ENCODE measurements around the gene TNFRSF8.

Gene TNFRSF8

DNA sequence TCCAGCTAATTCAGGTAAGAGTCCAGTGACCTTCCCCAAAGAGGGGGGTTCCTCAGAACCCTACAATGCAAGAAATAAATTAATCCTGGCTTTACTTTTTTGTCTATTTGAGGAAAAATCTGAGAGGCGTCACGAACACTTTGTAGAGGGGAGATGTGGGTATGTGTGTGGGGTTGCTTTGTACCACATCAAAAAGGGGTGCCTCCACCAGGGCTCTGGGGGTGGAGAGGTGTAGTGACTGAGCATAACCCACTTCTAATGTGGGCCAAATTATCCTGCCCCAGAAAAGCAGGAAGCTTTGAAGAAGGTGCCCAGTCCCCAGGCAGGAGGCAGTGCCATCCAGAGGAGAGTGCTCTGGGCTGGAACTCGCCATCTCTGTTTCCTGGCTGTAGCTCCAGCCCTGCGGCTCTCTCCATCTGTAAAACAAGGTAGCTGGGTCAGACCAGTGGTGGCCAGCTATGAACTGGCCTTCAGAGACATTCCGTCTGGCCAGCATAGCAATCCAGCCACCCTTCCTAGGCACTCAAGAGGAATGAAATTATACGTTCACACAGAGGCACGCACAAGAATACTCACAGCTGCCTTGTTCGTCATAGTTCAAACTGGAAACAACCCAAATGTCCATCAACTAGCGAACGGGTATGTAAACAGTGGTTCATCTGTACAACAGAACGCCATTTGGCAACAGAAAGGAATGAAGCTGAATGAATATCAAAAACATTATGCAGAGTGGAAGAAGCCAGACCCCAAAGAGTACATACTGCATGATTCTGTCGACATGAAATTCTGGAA lies 58.3 kb downstream of the TNFRSF8 start:
- peak; percentile 53 for DNase-seq

DNA sequence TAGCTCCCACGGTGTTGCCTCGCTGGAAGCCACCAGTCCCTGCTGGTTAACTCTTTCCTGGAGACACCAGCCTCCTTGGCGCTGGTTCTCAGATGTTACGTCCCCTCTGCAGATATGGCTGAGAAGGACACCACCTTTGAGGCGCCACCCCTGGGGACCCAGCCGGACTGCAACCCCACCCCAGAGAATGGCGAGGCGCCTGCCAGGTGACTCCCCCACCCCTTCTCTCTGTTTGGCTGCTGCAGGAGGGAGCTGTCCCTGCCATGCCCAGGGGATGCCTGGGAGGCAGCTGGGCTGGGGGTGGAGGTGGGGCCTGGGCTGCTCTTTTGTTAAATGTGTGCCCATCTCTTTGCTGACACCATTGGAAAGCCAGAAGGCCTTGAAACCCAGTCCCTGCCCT lies 60.1 kb downstream of the TNFRSF8 start:
- no peak for DNase-seq

DNA sequence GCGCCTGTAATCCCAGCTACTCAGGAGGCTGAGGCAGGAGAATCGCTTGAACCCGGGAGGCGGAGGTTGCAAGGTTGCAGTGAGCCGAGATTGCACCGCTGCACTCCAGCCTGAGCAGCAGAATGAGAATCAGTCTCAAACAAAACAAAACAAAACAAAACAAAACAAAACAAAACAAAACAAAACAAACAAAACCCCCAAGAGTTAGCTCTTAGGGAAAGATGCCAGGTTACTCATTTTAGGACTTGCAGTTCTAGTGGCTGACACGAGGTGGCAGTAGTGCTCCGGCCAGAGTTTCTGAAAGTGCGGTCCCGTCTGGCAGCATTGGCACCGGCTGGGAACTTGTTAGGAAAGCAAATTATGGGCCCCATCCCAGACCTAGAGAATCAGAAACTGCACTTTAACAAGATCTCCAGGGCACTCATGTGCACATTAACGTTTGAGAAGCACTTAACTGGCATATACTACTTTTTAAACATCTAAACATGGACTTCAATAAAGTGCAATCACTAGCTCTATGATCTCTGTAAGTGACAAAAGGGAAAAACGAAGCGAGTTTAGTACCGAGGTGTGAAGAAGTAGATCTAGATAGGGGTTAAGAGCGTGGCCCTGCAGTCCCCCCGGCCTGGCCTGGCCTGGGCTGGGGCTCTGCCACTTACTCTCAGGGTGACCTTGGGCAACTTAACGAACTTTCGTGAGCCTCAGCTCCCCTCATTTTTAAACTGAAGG lies 61.8 kb downstream of the TNFRSF8 start:
- peak; percentile 61 for DNase-seq

DNA sequence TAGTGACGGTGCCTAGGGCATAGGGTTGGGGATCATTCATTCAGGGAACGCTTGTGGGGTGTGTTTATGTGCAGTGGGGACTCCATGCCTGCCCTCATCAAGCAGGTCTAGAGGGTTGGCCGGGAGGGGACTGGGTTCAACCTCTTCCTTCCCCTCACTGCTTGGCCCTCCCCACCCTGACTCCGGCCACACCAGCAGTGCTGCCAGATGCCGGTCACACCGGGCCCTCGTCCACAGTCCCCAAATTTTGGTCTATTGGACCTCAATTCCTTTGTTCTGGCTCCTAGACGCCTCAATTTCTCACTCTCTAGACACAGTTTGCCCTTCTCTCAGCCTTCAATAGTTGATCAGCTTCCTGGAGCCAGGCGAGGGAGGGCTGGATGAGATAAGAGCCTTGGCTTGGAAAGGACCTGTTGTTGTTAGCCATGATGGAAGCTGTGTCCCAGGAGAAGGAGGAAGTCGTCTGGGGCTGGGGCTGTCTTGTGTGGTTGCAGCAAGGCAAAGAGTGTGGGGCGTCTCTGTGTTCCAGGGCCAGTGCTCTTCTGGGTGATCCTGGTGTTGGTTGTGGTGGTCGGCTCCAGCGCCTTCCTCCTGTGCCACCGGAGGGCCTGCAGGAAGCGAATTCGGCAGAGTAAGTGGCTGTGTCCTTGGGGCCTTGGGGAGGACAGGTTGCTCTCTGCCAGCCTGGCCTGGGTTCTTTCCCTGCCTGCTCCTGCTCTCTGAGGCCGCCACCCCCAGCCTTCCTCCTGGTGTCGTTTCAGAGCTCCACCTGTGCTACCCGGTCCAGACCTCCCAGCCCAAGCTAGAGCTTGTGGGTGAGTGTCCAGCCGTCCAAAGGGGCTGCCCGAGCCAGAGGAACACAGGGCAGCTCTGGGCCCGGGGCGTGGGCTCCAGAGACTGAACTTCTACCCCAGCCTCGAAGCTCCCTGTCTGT lies 62.6 kb downstream of the TNFRSF8 start:
- no peak for DNase-seq

DNA sequence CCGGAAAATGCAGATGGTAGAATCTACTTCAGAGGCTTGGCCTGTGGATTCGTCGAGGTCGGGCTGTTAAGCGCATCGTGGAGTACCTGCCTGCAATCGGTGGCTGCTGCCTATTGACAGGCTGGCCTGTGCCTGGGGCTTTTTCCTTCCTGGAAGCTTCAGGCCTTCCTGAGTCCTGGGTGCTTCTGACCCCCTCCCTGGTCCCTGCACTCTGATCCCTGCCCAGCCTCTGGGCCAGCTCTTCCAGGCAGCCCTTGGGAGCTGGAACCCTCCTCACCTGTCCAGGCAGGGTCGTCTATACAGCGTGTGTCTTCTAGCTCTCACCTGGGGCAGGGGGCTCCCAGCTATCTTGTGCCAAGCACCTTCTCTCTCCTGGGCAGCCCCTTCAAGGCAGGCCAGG lies 63.7 kb downstream of the TNFRSF8 start:
- no peak for DNase-seq

DNA sequence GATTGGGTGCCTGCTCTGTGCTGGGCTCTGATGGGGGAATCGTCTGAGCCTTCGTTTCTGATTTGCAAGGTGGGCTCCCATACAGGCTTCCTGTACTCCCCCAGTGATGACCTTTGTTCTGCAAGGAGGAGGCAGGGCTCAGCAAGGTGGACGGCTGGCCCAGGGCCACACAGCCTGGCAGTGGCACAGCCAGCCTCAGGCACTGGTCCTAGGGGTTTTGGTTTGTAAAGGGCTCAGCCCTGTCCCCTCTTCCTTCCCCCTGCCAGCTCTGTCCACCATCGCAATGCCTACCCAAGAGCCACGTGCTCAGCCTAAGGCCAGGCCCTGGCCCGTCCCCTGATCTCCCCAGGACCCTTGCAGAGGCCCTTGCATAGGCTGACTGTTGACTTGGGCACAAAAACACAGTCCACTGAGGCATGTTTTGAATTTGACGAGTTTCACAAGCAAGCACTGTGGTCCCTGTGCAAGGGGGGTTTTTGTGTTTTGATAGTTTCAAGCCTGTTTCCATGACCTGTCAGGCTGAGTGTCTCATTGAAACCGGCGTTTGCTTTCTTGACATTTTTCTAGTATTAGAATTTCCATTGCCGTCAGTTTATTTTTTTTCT lies 64.2 kb downstream of the TNFRSF8 start:
- DNase-seq, result no peak

DNA sequence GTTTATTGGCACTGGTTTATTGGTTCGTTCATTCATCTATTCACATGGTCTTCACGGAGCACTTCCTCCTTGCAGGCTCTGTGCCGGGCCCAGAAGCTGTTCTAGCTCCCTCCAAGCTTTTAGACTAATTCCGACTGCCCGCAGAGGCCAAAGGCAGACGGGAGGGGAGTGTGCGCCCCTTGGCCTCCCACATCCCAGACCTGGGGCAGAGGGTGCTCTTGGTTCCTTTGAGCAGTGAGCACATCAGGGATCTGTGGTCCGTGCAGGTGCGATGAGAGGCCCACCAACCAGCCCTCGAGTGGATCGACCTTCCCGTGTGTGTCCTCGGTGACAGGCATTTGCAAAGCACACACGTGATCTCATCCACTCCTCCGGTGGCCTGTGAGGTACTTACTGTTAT lies 65.0 kb downstream of the TNFRSF8 start:
- no peak for DNase-seq

DNA sequence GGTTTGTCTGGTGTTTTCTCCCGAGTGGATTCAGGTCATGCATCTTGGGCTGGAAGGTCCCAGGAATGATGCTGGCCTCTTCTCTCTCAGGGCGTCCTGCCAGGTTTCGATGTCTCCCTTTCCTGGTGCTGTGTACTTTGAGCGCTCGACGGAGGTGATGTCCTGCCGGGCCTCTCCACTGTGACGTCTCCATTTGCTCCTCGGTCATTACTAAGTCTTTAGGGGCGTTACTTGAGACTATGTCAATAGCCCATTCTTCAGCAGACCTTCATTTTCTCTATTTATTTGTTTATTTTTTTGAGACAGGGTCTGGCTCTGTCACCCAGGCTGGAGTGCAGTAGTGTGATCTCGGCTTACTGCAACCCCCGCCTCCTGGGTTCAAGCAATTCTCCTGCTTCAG lies 66.5 kb downstream of the TNFRSF8 start:
- no peak for DNase-seq

DNA sequence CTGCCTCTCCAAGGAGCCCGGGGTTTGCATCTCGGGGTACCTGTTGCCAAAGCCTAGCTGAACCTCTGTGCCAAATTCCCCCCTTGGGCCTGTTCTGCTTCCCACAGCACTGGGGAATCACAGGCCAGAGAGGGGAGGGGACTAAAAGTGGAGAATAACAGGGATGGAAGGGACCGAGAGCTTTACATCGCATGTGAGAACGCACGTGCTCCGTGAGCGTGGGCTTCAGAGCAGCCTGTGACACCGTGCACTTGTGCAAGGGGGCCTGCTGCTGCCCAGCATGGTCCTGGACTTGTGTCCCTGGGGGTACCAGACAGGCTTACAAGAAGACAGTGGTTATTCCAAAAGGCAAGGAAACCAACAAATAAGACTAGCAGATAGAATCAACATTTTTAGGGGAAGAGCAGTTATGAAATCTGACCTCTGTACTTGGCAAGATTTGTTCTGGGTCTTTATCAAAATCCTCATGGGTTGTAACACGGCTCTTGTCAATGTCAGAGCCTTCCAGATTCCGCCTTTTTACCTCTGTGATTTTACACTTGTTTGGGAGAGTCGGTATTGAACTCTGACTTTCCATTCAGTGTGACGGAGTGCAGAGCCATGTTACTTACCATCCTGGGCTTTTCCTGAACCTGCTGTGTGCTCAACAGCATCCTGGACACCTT lies 67.5 kb downstream of the TNFRSF8 start:
- no peak for DNase-seq

DNA sequence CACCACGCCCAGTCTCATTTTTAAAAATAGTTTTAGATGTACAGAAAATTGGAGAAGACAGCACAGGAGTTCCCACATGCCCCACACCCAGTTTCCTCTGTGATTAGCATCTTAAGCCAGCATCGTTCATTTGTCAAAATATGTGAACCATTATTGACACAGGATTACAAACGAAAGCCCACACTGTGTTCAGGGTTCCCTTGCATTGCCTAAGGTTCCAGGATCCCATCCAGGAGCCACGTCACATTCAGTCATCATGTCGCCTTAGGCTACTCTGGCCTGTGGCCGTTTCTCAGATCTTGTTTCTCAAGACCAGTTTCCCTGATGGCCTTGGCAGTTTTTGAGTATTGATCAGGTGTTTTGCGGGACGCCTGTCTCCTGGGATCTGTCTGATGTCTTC lies 69.0 kb downstream of the TNFRSF8 start:
- peak; percentile 21 for DNase-seq

DNA sequence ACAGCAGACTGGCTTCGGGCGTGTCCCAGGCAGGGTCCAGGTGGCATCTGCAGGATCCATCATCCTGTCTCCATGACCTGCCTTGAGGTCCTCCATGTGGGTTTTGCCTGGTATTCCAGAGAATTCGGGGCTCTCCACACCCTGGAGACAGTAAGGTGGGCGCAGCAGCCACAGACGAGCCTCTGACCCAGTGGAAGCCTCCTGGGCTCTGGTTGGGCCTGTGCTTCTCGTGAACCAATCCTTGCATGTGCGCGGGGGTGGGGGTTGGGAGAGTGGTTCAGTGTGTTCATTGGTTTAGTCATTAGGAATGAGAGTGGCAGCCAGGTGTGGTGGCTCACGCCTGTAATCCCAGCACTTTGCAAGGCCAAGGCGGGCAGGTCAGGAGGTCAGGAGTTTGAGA lies 71.6 kb downstream of the TNFRSF8 start:
- DNase-seq, result no peak

DNA sequence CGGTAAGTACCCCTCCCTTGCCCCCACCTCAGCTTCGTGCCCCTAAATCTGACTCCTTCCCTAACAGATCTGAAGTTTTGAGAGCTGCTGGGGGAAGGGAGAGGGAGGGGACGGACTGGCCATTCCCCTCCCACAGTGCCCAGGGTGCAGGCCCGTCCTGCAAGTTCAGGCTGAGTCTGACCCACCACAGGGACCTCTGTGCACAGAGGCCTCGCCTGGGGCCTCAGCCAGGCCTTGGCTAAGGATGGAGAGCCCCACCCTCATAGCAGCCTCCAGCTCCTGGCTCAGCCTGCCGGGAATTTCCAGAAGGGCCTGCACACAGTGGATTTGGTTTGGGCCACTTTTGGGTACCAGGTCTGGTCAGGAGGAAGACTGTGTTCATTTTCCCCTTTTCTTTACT lies 72.5 kb downstream of the TNFRSF8 start:
- no peak for DNase-seq

DNA sequence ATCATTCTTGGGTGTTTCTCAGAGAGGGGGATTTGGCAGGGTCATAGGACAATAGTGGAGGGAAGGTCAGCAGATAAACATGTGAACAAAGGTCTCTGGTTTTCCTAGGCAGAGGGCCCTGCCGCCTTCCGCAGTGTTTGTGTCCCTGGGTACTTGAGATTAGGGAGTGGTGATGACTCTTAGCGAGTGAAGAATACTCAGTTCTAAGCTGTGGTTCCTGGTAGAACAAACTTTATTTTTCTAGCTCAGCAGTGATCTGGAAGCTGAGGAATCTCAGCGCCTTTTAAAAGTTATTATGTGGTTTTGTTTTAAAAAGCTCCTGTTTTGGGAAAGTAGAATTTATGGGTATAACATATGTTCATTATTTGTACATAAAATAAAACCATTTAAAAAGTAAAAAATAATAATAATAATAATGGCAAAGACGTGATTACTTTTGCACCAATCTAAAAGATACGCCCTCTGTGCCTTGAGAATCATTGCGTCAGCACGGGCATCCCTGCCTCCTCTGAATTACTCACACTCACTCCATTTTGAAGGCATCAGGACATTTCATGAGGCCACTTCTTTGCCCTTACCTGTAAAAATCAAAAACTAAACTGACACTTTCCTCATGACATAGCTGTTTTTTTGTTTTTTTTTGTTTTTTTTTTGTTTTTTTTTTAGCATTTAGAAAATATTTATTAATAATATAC lies 74.0 kb downstream of the TNFRSF8 start:
- no peak for DNase-seq

DNA sequence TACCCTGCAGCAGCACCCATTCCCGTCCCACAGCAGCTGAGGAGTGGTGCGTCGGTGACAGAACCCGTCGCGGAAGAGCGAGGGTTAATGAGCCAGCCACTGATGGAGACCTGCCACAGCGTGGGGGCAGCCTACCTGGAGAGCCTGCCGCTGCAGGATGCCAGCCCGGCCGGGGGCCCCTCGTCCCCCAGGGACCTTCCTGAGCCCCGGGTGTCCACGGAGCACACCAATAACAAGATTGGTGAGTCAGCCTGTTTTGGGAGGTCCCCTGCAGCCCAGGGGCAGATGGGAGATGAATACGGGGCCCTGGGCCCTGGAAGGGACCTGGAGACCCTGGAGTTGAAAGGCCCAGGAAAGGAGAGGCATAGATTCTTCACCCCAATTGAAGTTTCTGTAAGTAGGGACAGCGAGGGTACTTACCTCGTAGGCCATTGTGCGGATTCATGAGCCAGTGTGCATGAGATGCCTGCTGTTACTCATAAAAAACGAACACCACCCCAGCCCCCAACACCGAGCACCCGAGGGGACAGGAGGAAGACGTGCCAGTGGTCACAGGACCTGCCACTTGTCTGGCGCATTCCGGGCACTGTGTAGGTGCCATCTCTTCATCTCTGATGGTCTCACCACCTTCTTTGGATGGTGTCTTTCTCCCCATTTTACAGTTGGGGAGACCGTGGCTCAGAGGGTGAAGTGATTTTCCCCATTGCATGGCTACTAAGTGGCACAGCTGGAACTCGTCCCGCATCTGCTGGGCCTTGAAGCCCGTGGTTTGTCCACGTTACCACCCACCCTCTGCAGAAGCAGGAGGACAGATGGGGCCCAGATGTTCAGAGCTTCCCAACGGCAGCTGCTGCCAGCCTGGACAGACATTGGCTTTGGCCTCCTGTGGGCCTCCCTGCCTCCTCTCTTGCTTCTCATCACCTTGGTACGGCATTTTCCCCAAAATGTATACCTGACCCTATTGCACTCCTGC lies 75.4 kb downstream of the TNFRSF8 start:
- DNase-seq, result no peak

DNA sequence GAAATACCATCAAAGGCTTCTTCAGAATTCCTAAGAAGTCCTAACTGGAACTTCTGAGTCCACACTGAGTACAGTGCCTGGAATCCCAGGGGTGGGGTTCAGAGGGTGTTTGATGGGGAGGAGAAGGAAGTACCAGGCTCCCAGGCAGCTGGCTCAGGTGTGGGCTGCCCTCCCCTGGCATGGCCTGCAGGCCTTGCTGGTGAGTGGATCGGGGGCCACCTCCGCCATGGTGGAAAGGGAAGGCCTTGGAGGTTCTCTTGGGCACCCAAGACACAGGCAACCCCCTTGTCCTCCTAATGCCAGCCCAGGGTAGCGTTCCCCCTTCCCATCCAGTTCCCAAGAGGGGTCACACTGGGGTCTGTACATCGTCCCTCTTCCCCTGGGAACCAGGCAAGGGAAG lies 76.9 kb downstream of the TNFRSF8 start:
- DNase-seq, result no peak

DNA sequence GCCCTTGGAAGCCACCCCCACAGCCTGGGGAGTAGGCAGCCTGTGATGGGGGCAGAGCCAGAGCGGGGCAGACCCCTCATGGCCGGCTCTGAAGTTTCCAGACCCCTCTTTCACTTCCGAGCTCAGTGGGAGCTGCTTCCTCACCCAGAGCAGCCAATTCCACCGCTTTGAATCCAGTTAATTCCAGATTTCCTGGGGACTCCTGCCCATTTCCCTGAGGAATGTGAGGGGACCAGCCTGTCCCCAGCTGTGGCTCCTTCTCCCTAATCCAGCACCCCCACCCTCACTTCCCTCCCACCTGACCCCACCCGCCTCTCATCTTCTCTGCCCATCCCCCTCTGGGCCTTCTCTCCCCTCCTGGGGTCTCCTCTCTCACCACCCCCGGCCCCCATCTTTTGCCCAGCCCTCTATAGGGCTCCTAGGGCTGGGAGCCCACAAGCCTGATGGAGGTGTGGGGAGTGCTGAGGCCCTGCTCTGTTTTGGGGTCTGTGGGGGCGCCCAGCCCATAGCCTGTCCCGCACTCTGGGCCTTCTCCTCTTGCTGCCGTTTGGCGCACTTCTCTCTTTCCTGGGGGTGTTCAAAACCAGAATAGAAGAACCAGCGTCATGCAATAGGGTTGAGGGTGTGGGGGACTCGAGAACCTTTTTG lies 77.5 kb downstream of the TNFRSF8 start:
- DNase-seq, result no peak

DNA sequence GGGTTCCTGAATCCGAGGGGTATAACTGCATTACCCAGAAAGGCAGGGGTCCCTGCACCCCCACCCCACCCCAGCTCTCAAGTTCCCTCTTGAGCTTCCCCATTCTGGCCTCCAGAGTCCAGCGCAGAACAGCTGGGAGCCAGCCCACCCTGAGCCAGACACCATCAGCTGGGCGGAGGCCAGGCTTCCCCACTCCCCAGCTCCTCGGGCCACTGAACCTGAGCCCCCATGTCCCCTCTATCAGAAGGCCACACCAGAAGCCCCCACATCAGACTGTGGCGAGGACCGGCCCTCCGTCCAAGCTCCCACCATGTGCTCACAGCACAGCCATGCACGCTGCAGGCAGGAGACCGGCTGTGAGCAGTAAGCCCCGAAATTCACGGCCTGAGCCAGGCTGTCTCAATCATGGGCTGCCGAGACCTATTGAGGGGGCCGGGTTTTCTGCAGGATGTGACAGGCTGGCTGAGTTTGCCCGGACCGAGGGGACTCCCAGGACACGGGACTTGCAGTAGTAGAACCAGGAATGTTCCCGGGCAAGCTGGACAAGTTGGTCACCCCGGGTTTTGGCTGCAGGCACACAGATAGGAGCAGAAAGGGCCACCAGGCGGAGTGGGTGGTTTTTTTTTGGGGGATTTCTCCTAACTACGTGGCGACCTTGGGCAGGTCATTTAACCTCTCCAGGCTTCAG lies 78.2 kb downstream of the TNFRSF8 start:
- no peak for DNase-seq

DNA sequence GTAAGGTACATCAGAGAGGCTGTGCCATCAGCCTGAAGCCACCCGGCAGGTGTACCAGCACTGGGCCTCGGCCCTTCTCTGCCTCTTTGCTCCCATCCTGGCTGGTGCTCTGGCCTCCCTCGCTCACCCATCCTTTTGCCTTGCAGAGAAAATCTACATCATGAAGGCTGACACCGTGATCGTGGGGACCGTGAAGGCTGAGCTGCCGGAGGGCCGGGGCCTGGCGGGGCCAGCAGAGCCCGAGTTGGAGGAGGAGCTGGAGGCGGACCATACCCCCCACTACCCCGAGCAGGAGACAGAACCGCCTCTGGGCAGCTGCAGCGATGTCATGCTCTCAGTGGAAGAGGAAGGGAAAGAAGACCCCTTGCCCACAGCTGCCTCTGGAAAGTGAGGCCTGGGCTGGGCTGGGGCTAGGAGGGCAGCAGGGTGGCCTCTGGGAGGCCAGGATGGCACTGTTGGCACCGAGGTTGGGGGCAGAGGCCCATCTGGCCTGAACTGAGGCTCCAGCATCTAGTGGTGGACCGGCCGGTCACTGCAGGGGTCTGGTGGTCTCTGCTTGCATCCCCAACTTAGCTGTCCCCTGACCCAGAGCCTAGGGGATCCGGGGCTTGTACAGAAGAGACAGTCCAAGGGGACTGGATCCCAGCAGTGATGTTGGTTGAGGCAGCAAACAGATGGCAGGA lies 79.2 kb downstream of the TNFRSF8 start:
- no peak for DNase-seq

All from fibroblast of skin of scalp (primary cell).